OCI-M2 (cell line): ENCODE data around the gene CDHR2.

Source experiments
- DNase-seq: peaks from one replicate; lab custom pipeline; 2025; ENCODE audit not compliant: unreplicated experiment; lab: John Stamatoyannopoulos, UW

Gene CDHR2

DNA sequence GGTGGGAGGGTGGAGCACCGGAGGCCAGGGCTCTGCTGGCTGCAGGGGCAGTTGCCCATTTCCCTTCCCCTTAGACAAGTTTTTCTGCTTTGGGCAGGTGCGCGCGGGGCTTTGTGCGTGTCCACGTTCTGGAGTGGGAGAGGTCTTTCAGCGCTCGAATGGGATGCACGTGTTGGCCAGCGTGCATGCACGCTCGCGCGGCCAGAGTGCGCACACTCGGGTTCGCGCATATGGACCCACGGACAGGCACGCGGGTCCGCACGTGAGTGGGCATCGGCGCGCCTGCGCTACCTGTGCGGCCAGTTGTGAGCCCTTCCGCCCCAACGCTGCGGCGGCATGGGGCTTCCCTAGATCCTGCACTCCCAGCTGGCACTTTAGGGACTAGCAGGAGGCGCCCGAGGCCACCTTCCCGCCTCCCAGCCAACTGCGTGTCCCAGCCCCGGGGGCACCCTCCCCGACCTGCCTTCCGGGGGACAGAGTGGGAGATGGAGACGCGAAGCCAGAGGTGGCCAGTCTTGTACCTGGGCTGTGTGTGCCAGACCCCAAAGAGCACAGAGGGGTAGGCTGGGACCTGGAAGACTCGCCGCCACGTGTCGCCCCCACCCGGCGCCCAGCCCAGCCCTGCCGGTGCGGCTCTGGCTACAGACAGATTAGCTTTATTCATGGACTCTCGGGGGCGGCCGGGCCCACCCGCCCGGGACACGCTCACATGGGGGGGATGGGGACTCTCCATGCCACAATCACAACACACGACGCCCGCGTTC, 70.6 kb downstream of the CDHR2 start:
- DNase-seq: no peak

DNA sequence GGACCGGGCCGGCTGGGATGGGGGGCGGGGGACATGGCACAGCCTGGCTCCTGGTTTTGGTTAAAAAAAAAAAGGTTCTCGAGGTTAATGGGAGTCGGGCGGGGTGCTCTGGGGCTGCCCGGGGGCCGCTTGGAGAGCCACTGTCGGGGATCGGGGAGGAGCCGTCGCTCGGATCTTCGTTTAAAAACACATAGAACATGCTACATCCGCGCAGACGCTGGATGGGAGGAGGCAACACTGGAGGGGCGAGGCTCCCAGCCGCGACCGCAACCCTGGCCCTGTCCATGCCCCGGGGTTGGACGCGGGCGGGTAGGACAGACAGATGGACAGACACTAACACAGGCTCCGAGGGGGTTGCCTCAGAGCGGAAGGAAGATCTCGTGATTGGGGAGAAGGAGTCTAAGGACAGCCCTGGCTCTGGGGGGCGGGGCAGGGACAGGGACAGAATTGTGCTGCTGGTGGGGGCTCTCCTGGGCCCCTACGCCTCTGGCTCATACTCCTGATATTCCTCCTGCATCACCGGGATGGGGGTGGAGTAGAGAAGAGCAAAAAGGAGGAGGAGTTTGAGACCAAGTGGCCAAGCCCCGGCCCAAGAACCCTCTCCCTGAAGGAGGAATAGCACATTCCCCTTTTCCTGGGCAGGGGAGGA, 71.3 kb downstream of the CDHR2 start:
- no peak for DNase-seq

DNA sequence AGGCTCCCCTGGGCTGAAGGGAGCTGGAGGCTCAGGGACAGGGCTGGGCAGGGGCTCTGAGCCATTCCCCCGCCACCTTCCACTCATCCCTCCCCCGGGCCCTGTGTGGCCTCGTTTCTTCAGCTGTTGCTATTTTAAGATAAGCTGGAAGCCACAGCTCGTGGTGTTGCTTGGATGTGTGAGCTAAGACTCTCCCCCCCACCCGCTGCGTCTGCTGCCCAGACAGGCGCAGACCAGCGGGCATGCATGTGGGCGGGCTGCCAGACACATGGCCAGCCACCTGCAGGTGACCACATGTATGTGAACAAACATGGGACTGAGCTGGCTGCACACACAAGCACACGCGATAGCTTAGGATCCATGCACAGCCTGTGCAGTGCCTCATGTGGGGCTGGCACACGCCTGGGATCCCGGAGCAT, 72.5 kb downstream of the CDHR2 start:
- no peak for DNase-seq

DNA sequence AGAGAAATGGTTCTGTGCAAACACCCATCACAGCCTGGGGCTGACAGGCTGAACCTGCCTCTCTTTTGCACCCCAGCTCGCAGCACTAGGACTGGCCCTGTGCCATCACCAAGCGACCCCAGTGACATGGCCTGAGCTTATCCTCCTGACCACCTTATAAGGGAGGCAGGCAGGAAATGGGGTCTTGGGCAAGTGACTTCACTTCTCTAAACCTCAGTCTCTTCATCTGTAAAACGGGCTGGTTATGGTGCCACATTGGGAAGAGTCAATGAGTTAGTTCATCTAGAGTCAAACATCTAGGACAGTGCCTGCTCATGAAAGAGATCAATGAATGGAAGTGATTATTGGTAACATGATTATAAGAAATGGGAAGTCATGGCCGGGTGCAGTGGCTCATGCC, 75.0 kb downstream of the CDHR2 start:
- DNase-seq: no peak

DNA sequence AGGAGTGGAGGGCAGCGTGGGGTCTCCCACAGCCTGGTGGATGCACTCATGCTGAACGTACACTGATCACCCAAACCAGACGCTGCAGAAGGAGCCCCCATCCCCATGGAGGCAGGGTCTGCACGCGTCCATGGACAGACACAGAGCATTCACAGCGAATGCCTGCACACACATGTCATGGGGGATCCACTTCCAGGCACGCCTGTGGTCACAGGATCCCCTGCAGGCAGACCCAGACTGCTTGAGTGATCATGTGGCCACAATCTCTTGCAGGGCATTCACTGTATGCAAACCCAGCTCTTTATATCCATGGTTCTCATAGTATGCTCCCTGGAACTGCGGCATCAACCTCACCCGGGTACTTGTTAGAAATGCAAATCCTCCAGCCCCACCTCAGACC, 75.8 kb downstream of the CDHR2 start:
- DNase-seq: no peak

DNA sequence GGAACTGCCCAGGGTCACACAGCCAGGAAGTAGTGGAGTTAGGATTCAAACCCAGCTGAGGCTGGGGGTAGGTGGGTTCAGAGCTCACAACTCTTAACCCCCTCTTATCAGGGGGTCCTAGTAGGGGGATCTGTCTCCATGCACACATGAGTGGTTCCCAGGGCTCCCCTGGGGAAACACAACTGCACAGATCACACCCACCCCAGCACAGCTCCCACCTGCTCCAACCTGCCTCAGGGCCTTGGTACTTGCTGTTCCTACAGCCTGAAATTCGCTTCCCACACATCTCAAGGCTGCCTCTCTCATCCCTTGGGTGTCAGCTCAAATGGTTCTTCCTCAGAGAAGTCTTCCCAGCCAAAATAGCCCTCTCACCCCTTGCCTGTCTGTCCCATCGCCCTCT, 76.4 kb downstream of the CDHR2 start:
- no peak for DNase-seq

DNA sequence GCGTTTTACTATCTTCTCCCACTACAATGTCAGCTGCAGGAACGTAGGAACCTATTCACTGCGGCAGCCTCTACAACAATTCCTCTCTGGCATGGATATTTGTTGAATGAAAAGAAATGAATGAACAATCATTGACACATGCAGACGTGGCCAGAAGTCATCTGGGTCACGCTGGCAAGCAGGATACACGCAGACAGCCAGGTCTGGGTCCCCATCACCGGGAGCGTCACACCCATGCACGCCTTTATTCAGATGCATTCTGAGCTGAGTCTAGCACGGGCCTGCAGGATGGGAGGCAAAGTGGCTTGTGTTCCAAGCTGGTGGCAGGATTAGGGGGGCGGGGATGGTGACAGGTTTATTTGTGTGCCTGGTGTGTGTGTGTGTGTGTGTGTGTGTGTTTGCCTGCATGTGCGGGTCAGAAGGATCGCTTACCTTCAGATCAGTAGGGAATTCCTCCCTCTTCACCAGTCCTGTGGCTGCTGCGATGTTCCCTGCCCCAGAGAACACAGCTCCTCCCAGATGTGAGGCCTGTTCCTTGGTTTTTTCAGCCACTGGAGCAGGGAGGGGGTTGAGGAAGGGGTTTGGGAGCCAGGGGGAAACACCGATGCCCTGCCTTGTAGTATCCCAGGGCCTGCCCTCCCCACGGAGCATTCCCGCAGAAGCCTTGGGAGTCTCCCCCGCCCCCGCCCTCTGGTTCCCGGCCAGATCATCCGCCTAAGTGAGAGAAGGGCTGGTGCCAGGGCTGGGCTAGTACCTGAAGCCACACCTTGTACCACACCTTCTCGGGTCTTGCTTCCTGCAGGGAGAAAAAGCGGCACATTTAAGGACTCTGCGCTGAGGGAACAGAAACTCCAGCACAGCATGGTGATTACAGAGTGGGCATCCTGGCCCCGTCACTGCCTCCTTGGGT, 77.1 kb downstream of the CDHR2 start:
- DNase-seq: no peak

DNA sequence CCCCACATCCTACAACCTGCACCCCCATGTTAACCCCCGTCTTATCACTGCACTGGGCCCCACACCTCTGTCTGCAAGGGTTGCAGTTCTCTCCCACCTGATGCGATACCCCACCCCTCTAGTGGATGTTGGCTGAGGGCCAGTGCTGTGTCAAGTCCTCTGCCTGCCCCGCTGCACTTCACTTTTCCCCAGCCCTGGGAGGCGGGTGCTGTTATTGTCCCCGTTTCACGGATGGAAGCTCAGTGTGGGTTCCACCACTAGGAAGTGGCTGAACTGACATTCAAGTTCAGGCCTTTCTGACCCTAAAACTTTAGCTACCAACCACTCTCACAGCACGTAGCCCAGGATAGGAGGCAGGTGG, 77.7 kb downstream of the CDHR2 start:
- DNase-seq: no peak

DNA sequence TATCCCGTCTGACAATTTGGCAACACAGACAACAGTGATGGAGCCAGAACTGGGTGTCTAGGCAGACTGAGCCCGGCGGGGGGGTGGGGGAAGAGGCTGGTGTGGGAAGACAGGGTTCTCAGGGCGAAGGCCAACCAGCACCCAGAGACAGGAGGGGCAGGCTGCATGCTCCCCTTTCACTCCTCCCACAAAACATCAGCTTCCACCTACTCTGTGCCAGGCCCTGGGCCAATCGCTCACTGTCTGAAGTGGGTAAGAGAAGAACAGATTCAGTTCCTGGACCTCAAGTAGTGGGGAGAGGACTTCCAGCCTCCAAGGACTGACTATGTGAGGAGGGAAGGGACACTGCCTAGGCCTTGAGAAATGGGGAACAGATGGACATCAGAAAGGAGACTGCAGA, 78.4 kb downstream of the CDHR2 start:
- DNase-seq: no peak

DNA sequence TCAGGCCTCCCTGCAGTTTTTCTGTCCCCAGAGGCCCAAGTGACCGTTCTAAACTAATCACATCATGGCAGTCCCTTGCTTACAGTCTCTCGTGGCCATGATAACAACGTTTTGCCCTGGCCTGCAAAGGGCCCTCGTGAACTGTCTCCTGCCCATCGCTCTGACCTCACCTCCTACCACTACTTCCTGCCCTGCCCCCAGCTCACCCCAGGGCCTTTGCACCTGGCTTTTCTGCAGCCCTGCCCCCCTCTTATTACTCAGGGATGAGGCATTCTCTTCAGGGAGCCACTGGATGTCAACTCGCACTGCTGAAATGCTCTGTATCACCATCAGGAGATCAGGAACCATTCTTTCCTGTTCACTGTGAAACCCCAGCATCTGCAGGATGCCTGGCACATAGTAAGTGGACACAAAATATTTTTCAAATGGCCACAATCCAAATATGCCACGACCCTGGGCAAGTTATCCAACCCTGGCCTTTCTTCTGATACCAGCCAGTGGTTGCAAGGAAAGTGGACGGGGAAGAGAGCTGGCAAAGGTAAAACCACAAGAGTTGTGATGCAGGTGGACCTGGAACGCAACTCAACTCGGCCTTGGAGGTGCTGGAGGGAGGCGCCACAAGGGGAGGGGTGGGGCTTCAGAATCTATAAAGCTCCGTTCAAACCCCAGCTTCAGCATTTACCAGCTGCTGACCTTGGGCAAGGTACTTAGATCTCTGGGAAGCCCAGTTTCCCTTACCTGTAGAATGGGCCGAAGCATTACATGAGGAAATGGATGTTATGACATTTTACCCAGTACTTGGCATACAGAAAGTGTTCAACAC, 79.5 kb downstream of the CDHR2 start:
- no peak for DNase-seq

DNA sequence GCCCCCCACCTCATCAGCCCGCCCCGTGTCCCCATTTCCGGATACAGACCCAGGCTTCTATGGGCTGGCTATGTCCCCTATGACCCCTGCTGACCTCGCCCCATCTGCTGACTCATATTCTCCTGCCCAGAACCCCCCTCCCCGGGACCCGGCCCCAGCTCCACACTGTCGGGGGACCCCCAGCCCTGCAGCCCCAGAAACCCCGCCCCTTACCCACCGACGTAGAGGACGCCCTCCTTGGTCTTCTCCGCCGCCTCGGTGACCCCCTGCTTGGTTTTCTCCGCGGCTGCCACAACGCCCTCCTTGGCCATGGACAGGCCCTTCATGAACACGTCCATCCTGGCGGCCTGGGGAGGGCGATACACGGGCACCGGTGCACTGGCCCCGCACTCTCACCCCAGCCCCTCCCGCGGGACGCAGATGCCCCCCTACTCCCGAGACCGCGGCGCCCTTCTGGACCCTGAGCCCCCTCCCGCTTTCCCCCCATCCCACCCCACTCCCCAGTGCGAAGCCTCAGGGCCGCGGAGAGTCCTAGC, 80.2 kb downstream of the CDHR2 start:
- DNase-seq: no peak

DNA sequence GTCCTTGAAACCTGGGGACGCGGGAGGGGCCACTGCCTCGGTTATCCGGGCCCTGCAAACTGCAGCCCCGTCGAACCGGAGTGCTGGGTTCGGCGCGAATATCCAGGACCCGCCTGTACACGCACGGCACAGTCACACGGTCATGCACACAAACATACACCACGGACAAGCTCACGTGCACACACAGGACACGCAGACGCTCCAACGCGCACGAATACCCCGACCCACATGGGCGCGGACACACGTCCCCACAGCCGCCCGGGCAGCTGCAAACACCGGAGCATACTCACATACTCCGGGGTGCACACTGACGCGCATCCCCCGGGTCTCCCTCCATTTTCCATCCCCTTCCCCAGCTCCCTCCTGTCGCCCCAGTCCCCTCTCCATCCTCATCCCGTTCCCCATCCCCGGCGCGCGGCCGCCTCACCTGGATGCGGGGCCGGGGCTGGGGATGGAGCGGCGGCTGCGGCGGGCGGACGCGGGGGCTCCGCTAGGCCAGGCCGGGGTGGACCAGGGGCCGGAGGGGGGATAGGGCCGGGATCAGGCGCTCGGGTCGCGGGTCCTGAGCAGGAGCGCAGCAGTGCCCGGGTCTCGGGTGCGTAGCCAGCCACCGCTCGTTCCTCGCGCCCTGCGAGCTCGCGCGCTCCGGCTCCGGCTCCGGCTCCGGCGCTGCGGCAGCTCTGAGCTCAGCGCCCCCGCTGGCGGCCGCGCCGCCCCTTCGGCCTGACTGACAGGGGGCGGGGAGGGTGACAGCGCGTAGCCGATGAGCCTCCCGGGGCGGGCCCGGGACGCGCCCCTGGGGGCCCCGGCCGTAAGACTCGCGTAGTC, 80.9 kb downstream of the CDHR2 start, which contains the start of the genes EIF4E1B and SNCB:
TSS of gene EIF4E1B (plus strand) at position 823 of the 828 bp plus-strand sequence. CDS start 12,113 bp downstream, outside the sequence.
TSS of gene SNCB (minus strand) at position 682 of the 828 bp plus-strand sequence. CDS start 880 bp downstream, outside the sequence.
- no peak for DNase-seq

DNA sequence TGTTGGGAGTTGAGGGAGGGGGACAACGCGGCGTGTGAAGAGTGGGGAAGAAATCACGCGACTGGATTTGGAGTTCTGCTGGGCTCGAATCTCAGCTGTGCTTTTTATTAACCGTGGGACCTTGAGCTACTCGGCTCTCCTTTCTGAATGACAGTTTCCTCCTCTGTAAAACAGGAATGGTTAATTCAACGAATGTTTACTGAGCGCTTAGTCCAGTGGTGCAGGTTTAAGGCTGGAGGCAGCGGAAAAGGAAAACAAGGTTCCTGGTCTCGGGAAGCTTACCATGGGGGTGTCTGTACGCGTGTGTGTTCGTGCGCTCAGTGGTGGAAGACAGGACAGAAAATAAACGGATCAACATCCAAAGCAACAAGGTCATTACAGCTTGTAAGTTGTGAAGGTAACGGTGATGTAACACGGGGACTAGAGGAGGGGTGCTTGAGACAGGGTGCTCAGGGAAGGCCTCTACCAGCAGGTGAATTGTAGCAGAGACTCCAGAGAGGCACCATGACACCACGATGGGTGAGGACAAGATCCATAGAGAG, 81.6 kb downstream of the CDHR2 start:
- no peak for DNase-seq

DNA sequence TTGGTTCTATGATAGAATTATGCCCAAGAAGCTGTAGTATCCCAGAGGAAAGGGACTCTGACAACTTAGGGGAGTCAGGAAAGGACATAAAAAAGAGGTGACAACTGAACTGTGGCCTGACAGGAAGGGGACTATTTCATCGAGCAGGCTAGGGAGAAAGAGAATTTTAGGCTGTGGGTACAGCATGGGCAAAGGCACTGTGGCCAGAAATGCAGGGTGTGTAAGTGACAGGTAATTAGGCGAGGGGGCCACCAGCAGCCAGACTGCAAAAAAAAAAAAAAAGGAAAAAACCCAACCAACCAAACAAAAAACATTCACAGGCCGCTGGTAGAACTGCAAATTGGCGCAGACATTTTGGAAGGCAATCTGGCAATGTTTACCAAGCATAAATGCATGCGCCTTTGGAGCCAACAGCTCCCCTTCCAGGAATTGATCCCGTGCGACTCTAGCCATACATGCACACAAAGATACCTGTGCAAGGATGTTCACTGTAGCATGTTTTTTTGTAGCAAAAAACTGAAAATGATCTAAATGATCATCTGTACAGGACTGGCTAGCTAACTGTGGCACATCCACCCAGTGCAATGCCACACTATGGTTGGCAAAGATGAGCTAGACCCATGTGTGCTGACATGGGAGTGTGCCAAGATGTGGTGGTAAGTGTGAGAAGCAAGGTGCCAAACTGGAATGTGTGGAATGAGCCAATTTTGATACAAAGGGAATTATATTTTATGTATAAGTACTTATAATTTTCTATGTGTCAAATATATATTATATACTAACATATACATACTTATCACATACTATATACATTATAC, 82.5 kb downstream of the CDHR2 start:
- no peak for DNase-seq

DNA sequence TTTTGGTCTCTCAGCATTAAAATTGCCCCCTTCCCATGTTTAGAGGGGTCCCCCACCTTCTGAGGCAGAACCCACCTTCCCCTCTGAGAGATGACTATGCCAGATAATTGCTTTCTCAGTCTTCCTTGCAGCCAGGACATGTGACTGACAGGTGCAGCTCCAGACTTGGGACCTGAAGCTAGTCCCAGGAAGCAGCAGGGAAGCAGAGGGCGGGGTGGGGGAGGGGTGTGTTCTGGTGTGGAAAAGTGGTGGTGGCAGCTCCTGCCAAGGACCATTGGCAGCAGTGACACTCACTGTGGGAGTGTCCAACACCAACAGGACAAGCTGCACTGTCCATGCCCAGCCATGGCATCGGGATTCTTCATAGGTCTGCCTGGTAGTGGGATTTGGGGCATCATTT, 83.6 kb downstream of the CDHR2 start:
- no peak for DNase-seq

DNA sequence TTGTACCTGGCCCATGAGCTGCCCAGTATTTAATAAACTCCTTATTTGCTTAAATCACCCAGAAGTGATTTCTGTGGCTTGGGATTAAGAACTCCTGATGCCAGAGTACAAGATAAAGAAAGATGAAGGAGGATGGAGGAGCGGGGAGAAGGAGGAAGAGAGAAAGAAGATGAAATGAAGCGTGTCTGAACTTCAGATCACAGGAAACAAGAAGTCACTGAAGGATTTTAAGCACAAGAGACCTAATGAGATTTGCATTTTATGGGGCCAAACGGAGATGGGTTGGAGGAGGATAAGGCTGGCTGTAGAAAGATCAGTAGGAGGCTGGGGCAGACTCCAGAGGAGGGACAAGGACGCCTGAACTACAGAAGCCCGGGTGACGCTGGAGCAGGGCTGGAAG, 84.5 kb downstream of the CDHR2 start:
- no peak for DNase-seq

DNA sequence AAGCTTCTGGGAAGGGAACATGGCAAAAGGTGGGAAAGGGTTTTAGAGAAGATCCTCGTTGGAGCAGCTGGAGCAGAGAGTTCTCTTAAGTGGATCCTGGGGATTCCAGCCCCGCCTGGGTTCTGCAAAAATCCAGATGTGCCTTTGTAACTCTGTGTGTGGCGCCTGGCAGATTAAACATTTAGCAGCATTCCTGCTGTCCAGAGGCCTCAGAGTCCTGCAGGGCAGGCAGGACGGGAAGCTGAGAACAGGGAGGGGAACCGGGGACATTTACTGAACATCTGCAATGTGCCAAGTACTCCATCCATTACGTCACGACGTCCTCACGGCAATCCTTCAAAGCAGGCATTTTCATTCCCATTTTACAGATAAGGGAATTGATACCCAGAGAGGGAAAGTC, 87.3 kb downstream of the CDHR2 start:
- DNase-seq: no peak

DNA sequence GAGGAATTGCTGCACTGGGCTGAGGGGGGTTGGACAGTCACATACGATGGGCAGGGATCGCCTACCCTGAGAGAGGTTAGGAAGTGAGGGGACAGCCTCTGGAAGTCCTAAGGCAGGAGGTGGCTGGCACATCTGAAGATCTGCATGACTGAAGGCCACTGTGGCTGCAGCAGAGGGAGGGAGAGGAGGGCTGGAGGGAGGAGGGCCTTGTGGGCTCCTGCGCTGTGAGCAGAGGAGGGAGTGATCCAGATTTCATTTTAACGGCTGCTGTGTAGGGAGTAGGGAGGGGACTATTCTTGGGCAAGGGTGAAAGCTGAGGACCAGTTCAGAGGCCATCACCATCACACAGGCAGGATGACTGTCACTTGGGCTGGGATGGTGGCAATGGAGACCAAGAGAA, 88.4 kb downstream of the CDHR2 start:
- DNase-seq: no peak
